Liver (tissue), 9 donors: ENCODE results near the gene ORM2. TPM values are rescaled to one million over a fixed set of nuclear protein-coding genes. Genes with fewer than 3 reads are reported as not detected.

ENCODE experiments used
- DNase-seq: peaks from one replicate; pipeline ENCODE4 v3.0.0-alpha.2; 2017; ENCODE audit warnings: low spot score
- H3K27ac ChIP-seq, 2 donors: one replicate each; pipeline ENCODE4 v1.7.0; 2013; ENCODE audit warnings: inconsistent platforms in 2 of 2, low read length in 2 of 2, control low read depth in 1 of 2, low read depth in 1 of 2, mild to moderate bottlenecking in 1 of 2
- H3K27me3 ChIP-seq, 4 donors: one replicate each; pipeline versions ENCODE4 v1.6.1 to v1.7.0; 2013; ENCODE audit warnings: low read length in 3 of 4, inconsistent platforms in 1 of 4, mild to moderate bottlenecking in 1 of 4, moderate library complexity in 1 of 4; ENCODE audit not compliant: control insufficient read depth in 4 of 4, insufficient read depth in 4 of 4
- H3K36me3 ChIP-seq, 4 donors: one replicate each; pipeline versions ENCODE4 v1.6.1 to v1.7.0; 2013; ENCODE audit warnings: low read length in 3 of 4, mild to moderate bottlenecking in 3 of 4, low read depth in 1 of 4, moderate library complexity in 1 of 4; ENCODE audit not compliant: control insufficient read depth in 4 of 4, insufficient read depth in 3 of 4
- H3K4me1 ChIP-seq, 4 donors: one replicate each; pipeline versions ENCODE4 v1.6.1 to v1.7.0; 2013; ENCODE audit warnings: low read length in 3 of 4, mild to moderate bottlenecking in 3 of 4, moderate library complexity in 1 of 4; ENCODE audit not compliant: control insufficient read depth in 4 of 4, insufficient read depth in 4 of 4
- H3K4me3 ChIP-seq, 3 donors: one replicate each; pipeline versions ENCODE4 v1.6.1 to v1.7.0; 2013; ENCODE audit warnings: low read length in 3 of 3, control low read depth in 1 of 3, low read depth in 1 of 3, mild to moderate bottlenecking in 1 of 3
- H3K9ac ChIP-seq, 2 donors: one replicate each; pipeline ENCODE4 v1.7.0; 2013; ENCODE audit warnings: low read length in 2 of 2, mild to moderate bottlenecking in 2 of 2, moderate library complexity in 2 of 2, control low read depth in 1 of 2, low read depth in 1 of 2
- H3K9me3 ChIP-seq, 4 donors: one replicate each; pipeline versions ENCODE4 v1.6.1 to v1.7.0; 2013; ENCODE audit warnings: low read length in 3 of 4; ENCODE audit not compliant: control insufficient read depth in 4 of 4
- CTCF ChIP-seq: fragments of 150-350 bp; IDR thresholded peaks from 2 replicates; pipeline ENCODE4 v1.5.1; 2017; ENCODE audit warnings: improper control_type of control experiment, low read depth, low read length; ENCODE audit not compliant: missing input control
- EGR1 ChIP-seq, 2 donors: IDR thresholded peaks; 2 replicates each; pipeline ENCODE4 v1.6.1; 2016 to 2018; ENCODE audit warnings: antibody characterized with exemption in 2 of 2, low read depth in 2 of 2
- FOXA1 ChIP-seq: IDR thresholded peaks from 2 replicates; pipeline ENCODE4 v1.6.1; 2016; ENCODE audit warnings: antibody characterized with exemption
- FOXA2 ChIP-seq: IDR thresholded peaks from 2 replicates; pipeline ENCODE4 v1.6.1; 2016; ENCODE audit warnings: antibody characterized with exemption
- GABPA ChIP-seq, 2 donors: IDR thresholded peaks in 1 of 2; conservative IDR thresholded peaks in 1 of 2; 2 replicates each; pipeline ENCODE4 v1.6.1; 2016; ENCODE audit warnings: antibody characterized with exemption in 2 of 2, mild to moderate bottlenecking in 1 of 2, moderate library complexity in 1 of 2
- HNF4A ChIP-seq, 2 donors: conservative IDR thresholded peaks; 2 replicates each; pipeline ENCODE4 v1.6.1; 2016; ENCODE audit warnings: antibody characterized with exemption in 2 of 2, mild to moderate bottlenecking in 2 of 2
- HNF4G ChIP-seq: IDR thresholded peaks from 2 replicates; pipeline ENCODE4 v1.6.1; 2016; ENCODE audit warnings: antibody characterized with exemption
- JUND ChIP-seq, 2 donors: IDR thresholded peaks; 2 replicates each; pipeline ENCODE4 v1.6.1; 2016; ENCODE audit warnings: antibody characterized with exemption in 2 of 2
- MAX ChIP-seq: IDR thresholded peaks from 2 replicates; pipeline ENCODE4 v1.6.1; 2016; ENCODE audit warnings: antibody characterized with exemption
- NR2F2 ChIP-seq: IDR thresholded peaks from 2 replicates; pipeline ENCODE4 v1.6.1; 2016; ENCODE audit warnings: antibody characterized with exemption
- RAD21 ChIP-seq, 2 donors: IDR thresholded peaks; 2 replicates each; pipeline ENCODE4 v1.6.1; 2016; ENCODE audit warnings: antibody characterized with exemption in 2 of 2, mild to moderate bottlenecking in 2 of 2
- RXRA ChIP-seq, 2 donors: IDR thresholded peaks; 2 replicates each; pipeline ENCODE4 v1.6.1; 2017 to 2018; ENCODE audit warnings: antibody characterized with exemption in 2 of 2, mild to moderate bottlenecking in 1 of 2
- SP1 ChIP-seq: IDR thresholded peaks from 2 replicates; pipeline ENCODE4 v1.6.1; 2018; ENCODE audit warnings: antibody characterized with exemption, mild to moderate bottlenecking
- TAF1 ChIP-seq: conservative IDR thresholded peaks from 2 replicates; pipeline ENCODE4 v1.6.1; 2016; ENCODE audit warnings: antibody characterized with exemption, mild to moderate bottlenecking
- YY1 ChIP-seq: IDR thresholded peaks from 2 replicates; pipeline ENCODE4 v1.6.1; 2016; ENCODE audit warnings: antibody characterized with exemption, mild to moderate bottlenecking
- WGBS: extraction: QIAGEN DNeasy Blood & Tissue Kit; methylation state at CpG from one replicate; pipeline ENCODE4 v1.1.7; 2013; 5-methylcytosine and 5-hydroxymethylcytosine counted together
- polyA plus RNA-seq, 2 donors: library from polyadenylated mRNA; stranded (reverse) in 1 of 2; unstranded in 1 of 2; fragments of 200-250 nt in 1 of 2; fragments of >200 nt in 1 of 2; fragmentation: Nextera tagmentation in 1 of 2; extraction: Ambion mirVana in 1 of 2; gene quantifications; one replicate each; pipeline versions ENCODE4 v1.2.1 to v1.2.3, GENCODE V29; 2013 to 2015
- total RNA-seq, 2 donors: library from RNA; depleted of rRNA; stranded (reverse); fragments of >200 nt; gene quantifications; one replicate each; pipeline ENCODE4 v1.2.3, GENCODE V29; 2014
- TF ChIP-seq, protein P1 (sequence below): IDR thresholded peaks from 2 replicates; pipeline ENCODE4 v1.6.1; 2016; ENCODE audit warnings: antibody characterized with exemption, mild to moderate bottlenecking
- TF ChIP-seq, protein P2 (sequence below): IDR thresholded peaks from 2 replicates; pipeline ENCODE4 v1.6.1; 2016; ENCODE audit warnings: antibody characterized with exemption
- TF ChIP-seq, protein P3 (sequence below): IDR thresholded peaks from 2 replicates; pipeline ENCODE4 v1.6.1; 2016; ENCODE audit warnings: antibody characterized with exemption
- donor health status: healthy.
- donor health status: healthy.
- donor health status: healthy.
- donor health status: healthy.
- donor health status: healthy.

Gene ORM2
- total and polyA plus RNA-seq, 4 donors, result 276 to 7,373 (median 5,310) TPM

DNA sequence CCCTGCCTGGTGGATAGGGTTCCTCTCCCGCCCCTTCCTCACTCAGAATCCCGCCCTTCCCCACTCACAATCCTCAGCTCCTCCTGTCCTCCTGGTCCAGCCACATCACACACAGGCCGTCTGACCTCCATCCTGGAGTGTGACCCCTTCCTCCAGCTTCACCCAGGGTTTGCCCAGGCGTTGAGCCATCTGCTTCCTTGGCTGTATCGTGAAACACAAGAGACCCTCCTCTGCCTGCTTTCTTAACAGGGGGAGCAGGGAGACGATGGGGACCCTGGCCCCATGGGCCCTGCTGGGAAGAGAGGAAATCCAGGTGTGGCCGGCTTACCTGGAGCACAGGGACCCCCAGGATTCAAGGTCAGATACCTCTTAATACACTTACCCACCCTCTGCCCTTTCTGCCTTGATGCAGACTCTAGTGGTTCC, 39.1 kb upstream of the ORM2 start:
- no peak for DNase-seq
- 68% methylated on average over 7 of the region's 7 CpGs for WGBS

More for the DNA sequence above, 39.1 kb upstream of the ORM2 start:
- peaks cover 0 to 7% (median 3%) of the 10 kb centered on the region in 4 donors for H3K9me3 ChIP-seq
- peaks cover 0 to 37% (median 25%) of the 10 kb centered on the region in 4 donors for H3K36me3 ChIP-seq
- TF ChIP-seq CTCF (no peak), MAX (no peak), RAD21 (IDR thresholded peaks at IDR 0.05) (no peak), NR2F2 (no peak), SP1 (no peak), YY1 (no peak), HNF4A (conservative IDR thresholded peaks at IDR 0.05) (no peak), HNF4G (no peak), FOXA1 (no peak), GABPA (IDR thresholded peaks at IDR 0.05 in 1 of 2, conservative IDR thresholded peaks at IDR 0.05 in 1 of 2) (no peak), JUND (IDR thresholded peaks at IDR 0.05) (no peak), FOXA2 (no peak), RXRA (IDR thresholded peaks at IDR 0.05) (no peak), EGR1 (IDR thresholded peaks at IDR 0.05; ENCODE audit: low read depth in 2 of 2) (no peak), TAF1 (no peak)
- TF ChIP-seq, protein P1, sequence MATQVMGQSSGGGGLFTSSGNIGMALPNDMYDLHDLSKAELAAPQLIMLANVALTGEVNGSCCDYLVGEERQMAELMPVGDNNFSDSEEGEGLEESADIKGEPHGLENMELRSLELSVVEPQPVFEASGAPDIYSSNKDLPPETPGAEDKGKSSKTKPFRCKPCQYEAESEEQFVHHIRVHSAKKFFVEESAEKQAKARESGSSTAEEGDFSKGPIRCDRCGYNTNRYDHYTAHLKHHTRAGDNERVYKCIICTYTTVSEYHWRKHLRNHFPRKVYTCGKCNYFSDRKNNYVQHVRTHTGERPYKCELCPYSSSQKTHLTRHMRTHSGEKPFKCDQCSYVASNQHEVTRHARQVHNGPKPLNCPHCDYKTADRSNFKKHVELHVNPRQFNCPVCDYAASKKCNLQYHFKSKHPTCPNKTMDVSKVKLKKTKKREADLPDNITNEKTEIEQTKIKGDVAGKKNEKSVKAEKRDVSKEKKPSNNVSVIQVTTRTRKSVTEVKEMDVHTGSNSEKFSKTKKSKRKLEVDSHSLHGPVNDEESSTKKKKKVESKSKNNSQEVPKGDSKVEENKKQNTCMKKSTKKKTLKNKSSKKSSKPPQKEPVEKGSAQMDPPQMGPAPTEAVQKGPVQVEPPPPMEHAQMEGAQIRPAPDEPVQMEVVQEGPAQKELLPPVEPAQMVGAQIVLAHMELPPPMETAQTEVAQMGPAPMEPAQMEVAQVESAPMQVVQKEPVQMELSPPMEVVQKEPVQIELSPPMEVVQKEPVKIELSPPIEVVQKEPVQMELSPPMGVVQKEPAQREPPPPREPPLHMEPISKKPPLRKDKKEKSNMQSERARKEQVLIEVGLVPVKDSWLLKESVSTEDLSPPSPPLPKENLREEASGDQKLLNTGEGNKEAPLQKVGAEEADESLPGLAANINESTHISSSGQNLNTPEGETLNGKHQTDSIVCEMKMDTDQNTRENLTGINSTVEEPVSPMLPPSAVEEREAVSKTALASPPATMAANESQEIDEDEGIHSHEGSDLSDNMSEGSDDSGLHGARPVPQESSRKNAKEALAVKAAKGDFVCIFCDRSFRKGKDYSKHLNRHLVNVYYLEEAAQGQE, result no peak
- TF ChIP-seq, protein P2, sequence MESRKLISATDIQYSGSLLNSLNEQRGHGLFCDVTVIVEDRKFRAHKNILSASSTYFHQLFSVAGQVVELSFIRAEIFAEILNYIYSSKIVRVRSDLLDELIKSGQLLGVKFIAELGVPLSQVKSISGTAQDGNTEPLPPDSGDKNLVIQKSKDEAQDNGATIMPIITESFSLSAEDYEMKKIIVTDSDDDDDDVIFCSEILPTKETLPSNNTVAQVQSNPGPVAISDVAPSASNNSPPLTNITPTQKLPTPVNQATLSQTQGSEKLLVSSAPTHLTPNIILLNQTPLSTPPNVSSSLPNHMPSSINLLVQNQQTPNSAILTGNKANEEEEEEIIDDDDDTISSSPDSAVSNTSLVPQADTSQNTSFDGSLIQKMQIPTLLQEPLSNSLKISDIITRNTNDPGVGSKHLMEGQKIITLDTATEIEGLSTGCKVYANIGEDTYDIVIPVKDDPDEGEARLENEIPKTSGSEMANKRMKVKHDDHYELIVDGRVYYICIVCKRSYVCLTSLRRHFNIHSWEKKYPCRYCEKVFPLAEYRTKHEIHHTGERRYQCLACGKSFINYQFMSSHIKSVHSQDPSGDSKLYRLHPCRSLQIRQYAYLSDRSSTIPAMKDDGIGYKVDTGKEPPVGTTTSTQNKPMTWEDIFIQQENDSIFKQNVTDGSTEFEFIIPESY, result no peak
- TF ChIP-seq, protein P3, sequence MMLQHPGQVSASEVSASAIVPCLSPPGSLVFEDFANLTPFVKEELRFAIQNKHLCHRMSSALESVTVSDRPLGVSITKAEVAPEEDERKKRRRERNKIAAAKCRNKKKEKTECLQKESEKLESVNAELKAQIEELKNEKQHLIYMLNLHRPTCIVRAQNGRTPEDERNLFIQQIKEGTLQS, result no peak
- no peak overlapping the region for H3K4me3 ChIP-seq
- H3K9ac ChIP-seq, result no peak overlapping the region
- H3K27ac ChIP-seq, result no peak overlapping the region
- no peaks in the 10 kb centered on the region for H3K27me3 ChIP-seq
- H3K4me1 ChIP-seq, result no peaks in the 10 kb centered on the region
